NOMO-1 treated with dmso at 0.1 percent for 144 hours (cell line): Measurements from ENCODE around the gene BNIPL.

Experiments used
- DNase-seq: peaks from one replicate; lab custom pipeline; 2025; ENCODE audit not compliant: unreplicated experiment; lab: John Stamatoyannopoulos, UW

The BNIPL gene

DNA sequence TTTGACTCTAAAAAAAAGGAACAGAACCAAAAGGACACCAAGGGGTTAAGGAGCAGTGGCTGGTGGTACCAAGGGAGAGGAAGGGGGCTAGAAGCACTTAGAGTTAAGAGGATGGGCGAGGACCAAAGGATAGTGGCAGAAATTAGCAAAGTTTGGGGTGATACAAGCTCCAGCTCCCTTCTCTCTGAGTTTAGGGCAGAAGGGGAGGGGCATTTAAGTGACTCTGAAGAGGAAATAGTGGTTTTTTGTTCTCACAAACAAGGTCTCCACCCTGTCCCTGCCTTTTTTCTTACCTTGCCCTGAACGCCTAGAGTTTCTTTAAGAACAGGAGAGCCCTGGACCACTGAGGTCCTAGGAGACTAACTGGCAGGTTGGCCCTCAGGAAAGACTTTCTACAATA is 19.8 kb downstream of the BNIPL start:
- peak; percentile 5 for DNase-seq

DNA sequence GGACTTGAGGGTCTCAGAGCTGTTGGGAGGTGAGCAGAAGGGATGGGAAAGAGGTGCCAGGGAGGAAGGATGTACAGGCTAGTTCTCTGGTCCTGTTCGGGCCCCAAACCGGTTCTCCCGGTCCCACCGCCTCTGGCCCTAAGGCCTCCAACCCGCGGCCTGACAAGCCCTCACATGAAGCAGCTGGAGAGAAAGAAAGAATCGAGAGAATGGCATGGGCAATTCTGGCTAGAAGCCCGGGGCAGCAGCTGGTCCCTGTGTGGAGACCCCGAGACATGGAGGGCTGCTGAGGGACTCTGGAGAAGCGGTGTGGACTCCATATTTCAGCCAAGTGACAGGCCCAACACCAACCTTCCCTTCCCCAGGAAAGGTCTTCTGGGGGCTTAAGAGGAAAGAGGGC is 22.3 kb downstream of the BNIPL start:
- DNase-seq: no peak

DNA sequence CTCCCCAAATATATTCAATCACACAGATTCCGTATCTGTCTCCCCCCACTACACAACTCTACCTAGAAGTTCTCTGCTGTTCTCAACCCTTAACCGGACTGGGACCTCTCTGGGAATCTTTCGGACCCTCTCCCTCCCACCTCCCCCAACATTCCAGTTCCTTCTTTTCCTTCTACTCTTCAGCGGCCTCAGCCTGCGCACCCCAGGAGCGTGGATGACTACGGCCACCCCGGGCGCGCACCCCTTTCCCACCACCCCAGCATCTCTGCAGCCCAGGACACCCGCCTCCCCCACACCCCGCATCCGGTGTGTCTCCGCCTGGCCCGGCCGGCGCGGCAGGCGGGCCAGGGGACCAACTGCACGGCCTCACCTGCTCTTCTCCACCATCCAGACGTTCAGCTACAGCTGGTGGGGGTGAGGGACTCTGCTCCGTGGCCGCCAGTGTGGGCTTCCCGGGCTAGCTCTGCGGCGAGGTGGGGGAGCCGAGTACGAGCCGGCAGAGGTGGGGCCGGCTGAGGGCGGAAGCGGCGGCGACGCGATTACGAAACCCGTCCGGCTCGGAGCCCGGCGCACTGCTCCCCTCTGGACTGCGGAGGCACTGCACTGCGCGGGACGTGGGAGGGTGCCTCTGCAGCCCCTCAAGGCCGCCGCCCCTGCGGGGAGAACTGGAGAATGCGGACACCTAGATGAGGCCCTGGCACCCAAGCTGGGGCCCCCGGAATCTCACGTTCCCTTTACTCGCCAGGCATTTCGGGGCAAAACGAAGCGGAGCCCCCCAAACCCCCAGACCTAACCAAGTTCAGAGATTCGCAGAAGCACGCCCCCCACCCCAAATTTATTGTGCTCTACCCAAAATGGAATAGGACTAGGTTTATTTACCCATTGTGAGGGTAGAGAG is 23.0 kb downstream of the BNIPL start, which contains the start of gene CDC42SE1:
CDC42SE1 (minus strand) TSS at position 514 of the 898 bp plus-strand sequence. CDS start 3,892 bp downstream, outside the sequence.
- peak; percentile 86 for DNase-seq

- no peak for DNase-seq
Observed at GRCh38 chr1:151060007-151060656, 23.7 kb downstream of the BNIPL start, which contains the start of gene MLLT11. MLLT11 (plus strand) TSS chr1:151060397; CDS start chr1:151067225, 6,828 bp downstream.

DNA sequence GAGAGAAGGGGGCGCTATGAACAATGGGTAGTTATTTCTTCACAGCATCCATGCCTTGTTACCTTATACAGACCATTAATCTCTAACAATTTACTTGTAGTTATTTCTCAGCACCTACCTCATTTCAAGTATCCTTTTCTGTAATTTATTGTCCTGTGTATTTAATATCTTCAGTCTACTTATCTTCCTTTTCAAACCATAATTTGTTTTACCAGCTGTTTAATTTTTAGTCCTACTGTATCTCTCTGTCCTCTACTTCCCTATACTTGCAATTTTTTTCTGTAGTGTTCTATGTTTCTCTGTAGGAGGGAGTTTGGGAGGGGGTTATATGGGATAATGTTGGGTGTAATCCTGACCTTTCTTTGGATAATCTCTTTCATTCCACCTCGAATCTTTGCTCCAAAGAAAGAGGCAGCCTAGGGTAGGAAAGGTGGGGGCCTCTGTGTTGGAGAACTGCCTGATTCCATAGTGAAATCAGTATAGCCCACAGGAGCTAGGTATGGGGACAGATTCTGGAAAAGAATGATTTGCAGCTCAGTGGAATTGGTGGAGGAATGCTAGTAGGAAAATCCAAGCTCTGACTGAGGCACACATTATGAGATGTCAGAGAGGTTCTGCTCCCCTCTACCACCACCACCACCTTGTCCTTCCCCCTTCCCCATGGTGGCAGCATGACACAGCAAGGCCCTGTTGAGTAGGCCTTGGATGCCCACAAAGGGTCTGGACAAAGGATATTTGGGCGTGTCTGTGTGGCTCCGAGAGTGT is 24.5 kb downstream of the BNIPL start:
- DNase-seq: no peak

- no peak for DNase-seq
Observed at GRCh38 chr1:151061704-151062103, 25.3 kb downstream of the BNIPL start.

- no peak for DNase-seq
Observed at GRCh38 chr1:151062741-151063371, 26.5 kb downstream of the BNIPL start.

DNA sequence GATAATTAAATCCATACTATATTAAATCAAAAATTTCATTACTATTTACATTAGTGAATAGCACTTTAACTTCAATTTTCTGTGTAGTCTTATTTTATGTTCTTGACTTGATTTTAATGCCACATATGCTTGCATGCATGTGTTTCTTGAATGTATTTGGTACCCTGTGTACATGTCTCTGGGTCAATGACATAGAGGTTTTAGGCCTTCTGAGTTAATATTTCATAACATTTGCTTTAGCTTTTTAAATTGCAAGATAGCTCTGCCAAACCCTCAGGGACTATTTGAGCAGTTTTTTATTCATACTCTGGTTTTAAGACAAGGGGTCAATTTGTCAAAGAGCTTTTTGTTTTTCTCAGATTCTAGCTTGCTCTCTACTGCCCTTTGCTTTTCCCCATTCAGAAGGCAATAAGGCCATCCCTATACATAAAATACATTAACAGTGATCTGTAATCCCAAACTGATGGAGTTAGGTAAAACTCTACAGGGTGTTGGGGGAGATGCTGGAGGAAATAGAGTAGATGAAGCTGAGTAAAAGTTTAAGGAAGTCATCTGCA is 28.8 kb downstream of the BNIPL start:
- no peak for DNase-seq

DNA sequence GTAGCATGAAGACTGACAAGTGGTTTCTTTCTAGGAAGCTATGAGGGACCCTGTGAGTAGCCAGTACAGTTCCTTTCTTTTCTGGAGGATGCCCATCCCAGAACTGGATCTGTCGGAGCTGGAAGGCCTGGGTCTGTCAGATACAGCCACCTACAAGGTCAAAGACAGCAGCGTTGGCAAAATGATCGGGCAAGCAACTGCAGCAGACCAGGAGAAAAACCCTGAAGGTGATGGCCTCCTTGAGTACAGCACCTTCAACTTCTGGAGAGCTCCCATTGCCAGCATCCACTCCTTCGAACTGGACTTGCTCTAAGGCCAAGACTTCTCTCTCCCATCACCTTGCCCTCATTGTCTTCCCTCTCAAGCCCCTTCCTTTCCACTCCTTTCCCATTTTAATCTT is 30.8 kb downstream of the BNIPL start:
- no peak for DNase-seq

DNA sequence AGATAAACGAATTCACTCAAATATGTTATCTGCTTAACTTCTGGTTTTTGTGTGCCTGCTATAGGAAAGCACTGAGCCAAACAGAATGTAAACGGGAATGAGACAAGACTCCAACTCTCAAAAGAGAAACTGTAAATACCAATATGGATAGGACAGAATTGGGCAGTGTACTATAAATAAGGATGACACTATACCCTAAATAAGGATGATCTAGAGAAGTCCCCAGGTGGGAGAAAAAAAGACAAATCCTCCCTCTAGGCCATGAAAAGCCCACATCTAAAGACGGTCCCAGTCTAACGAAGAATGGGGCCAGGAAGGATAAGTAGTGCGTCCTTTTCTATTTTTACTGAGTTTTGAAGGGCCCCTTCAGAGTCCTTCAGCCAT is 32.7 kb downstream of the BNIPL start:
- no peak for DNase-seq

GRCh38 chr1:151070474-151071276 is 34.3 kb downstream of the BNIPL start, which contains the start of gene GABPB2:
GABPB2 (plus strand) TSS chr1:151070761; CDS start chr1:151088190, 17,429 bp downstream.
- DNase-seq: peak; percentile 90

DNA sequence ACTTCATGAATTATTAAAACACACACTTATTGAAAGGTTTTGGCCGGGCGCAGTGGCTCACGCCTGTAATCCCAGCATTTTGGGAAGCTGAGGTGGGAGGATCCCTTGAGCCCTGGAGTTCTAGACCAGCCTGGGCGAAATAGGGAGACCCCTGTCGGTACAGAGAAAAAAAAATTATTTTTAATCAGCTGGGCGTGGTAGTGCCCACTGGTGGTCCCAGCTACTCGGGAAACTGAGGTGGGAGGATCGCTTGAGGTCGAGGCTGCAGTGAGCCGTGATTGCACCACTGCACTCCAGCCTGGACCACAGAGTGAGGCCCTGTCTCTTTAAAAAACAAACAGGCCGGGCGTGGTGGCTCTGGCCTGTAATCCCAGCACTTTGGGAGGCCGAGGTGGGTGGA is 35.8 kb downstream of the BNIPL start:
- no peak for DNase-seq

- no peak for DNase-seq
Observed at GRCh38 chr1:151085953-151086559, 49.7 kb downstream of the BNIPL start.
